HG03460 (cell line): ENCODE measurements around the gene ALDH1A2.
"Not testable (repeated sequence)": the region's sequence is repeated elsewhere in the genome, so short reads cannot be mapped to it uniquely, and the experiment has no call there.

ENCODE experiments used
- ATAC-seq: cut with Tn5 transposase; IDR thresholded peaks from one replicate; pipeline ENCODE4 v1.9.1; 2021; ENCODE audit not compliant: unreplicated experiment

ALDH1A2 gene

GRCh38 chr15:58065445-58066041, at the start of gene ALDH1A2:
Gene ALDH1A2 (minus strand): TSS chr15:58065711. CDS start chr15:58065650, 61 bp downstream.
- no peak for ATAC-seq

GRCh38 chr15:58114812-58115211, 49.3 kb upstream of the ALDH1A2 start:
- ATAC-seq = no peak

- ATAC-seq = no peak
Observed at GRCh38 chr15:58114388-58114787, 48.9 kb upstream of the ALDH1A2 start.

- ATAC-seq = not testable (repeated sequence)
Observed at GRCh38 chr15:58113358-58113757, 47.8 kb upstream of the ALDH1A2 start.

- no peak for ATAC-seq
Observed at GRCh38 chr15:58111718-58112104, 46.2 kb upstream of the ALDH1A2 start.

GRCh38 chr15:58110999-58111717, 45.6 kb upstream of the ALDH1A2 start:
- ATAC-seq = no peak

GRCh38 chr15:58109419-58109818, 43.9 kb upstream of the ALDH1A2 start:
- ATAC-seq = no peak

GRCh38 chr15:58108117-58108516, 42.6 kb upstream of the ALDH1A2 start:
- no peak for ATAC-seq

GRCh38 chr15:58103482-58103881, 38.0 kb upstream of the ALDH1A2 start:
- ATAC-seq = no peak

- ATAC-seq = no peak
Observed at GRCh38 chr15:58096529-58097084, 31.1 kb upstream of the ALDH1A2 start.

- no peak for ATAC-seq
Observed at GRCh38 chr15:58095415-58095814, 29.9 kb upstream of the ALDH1A2 start.

GRCh38 chr15:58087871-58088270, 22.4 kb upstream of the ALDH1A2 start:
- ATAC-seq = no peak

GRCh38 chr15:58086491-58086890, 21.0 kb upstream of the ALDH1A2 start:
- ATAC-seq = no peak

- no peak for ATAC-seq
Observed at GRCh38 chr15:58083526-58083925, 18.0 kb upstream of the ALDH1A2 start.

- no peak for ATAC-seq
Observed at GRCh38 chr15:58081891-58082290, 16.4 kb upstream of the ALDH1A2 start.

- ATAC-seq = no peak
Observed at GRCh38 chr15:58081456-58081855, 15.9 kb upstream of the ALDH1A2 start.

GRCh38 chr15:58080959-58081358, 15.4 kb upstream of the ALDH1A2 start:
- not testable (repeated sequence) for ATAC-seq

GRCh38 chr15:58080398-58080797, 14.9 kb upstream of the ALDH1A2 start:
- no peak for ATAC-seq

- ATAC-seq = no peak
Observed at GRCh38 chr15:58078591-58078990, 13.1 kb upstream of the ALDH1A2 start.

GRCh38 chr15:58077427-58077826, 11.9 kb upstream of the ALDH1A2 start:
- no peak for ATAC-seq

- no peak for ATAC-seq
Observed at GRCh38 chr15:58074452-58074851, 8.9 kb upstream of the ALDH1A2 start.

GRCh38 chr15:58070801-58071418, 5.4 kb upstream of the ALDH1A2 start:
- no peak for ATAC-seq
